PC-9 (cell line): ENCODE data around the gene GRIK3.

Source experiments
- EZH2 ChIP-seq: fragments of 200-600 bp; sonication (generic); IDR thresholded peaks from 2 replicates; pipeline ENCODE4 v1.8.0; 2017; ENCODE audit warnings: antibody characterized with exemption, low read depth
- TF ChIP-seq, protein P1 (sequence below): fragments of 200-600 bp; sonication (generic); conservative IDR thresholded peaks from 2 replicates; pipeline ENCODE4 v1.6.1; 2017; ENCODE audit warnings: mixed run types, antibody characterized with exemption, mild to moderate bottlenecking, moderate library complexity

DNA sequence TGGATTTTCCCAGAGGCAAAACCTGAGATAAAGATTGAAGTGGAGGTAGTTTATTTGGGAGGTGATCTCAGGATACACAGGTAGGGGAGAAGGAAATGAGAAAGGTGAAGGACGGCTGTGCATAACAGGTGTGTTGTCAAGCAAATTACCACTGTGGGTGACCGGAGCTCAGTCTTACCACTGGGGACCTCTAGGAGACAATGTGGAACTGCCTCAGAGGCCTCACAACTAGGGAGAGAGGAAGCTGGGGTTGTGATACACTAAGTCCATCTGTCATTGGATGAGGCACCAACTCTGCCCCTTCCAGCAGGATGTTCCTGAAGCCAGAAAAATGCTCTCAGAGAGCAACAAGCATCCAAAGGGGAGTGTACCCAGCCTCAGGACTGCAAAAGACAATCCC is 32.6 kb downstream of the GRIK3 start:
- TF ChIP-seq, protein P1, sequence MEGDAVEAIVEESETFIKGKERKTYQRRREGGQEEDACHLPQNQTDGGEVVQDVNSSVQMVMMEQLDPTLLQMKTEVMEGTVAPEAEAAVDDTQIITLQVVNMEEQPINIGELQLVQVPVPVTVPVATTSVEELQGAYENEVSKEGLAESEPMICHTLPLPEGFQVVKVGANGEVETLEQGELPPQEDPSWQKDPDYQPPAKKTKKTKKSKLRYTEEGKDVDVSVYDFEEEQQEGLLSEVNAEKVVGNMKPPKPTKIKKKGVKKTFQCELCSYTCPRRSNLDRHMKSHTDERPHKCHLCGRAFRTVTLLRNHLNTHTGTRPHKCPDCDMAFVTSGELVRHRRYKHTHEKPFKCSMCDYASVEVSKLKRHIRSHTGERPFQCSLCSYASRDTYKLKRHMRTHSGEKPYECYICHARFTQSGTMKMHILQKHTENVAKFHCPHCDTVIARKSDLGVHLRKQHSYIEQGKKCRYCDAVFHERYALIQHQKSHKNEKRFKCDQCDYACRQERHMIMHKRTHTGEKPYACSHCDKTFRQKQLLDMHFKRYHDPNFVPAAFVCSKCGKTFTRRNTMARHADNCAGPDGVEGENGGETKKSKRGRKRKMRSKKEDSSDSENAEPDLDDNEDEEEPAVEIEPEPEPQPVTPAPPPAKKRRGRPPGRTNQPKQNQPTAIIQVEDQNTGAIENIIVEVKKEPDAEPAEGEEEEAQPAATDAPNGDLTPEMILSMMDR = no peak
- TF ChIP-seq EZH2 = no peak
